Activated naive CD4-positive, alpha-beta T cell (primary cell): ENCODE measurements around the gene ZNF532.

Source experiments
- DNase-seq, 4 experiments: peaks; one replicate each; lab custom pipeline; 2025; lab: John Stamatoyannopoulos, UW

ZNF532 gene

GRCh38 chr18:58867281-58867961 is 2.7 kb downstream of the ZNF532 start:
- DNase-seq, result no peak

GRCh38 chr18:58868440-58868839 is 3.8 kb downstream of the ZNF532 start:
- DNase-seq, result no peak

GRCh38 chr18:58870130-58870529 is 5.5 kb downstream of the ZNF532 start:
- DNase-seq, result no peak

GRCh38 chr18:58870621-58871020 is 5.9 kb downstream of the ZNF532 start:
- DNase-seq, result no peak

GRCh38 chr18:58871514-58872420 is 7.1 kb downstream of the ZNF532 start:
- no peak for DNase-seq

GRCh38 chr18:58878640-58879039 is 14.0 kb downstream of the ZNF532 start:
- no peak for DNase-seq

GRCh38 chr18:58881477-58881876 is 16.8 kb downstream of the ZNF532 start:
- no peak for DNase-seq

GRCh38 chr18:58882044-58882443 is 17.4 kb downstream of the ZNF532 start:
- DNase-seq, result no peak

- DNase-seq, result no peak
Observed at GRCh38 chr18:58882686-58883085, 18.0 kb downstream of the ZNF532 start.

GRCh38 chr18:58884680-58885079 is 20.0 kb downstream of the ZNF532 start:
- no peak for DNase-seq

- no peak for DNase-seq
Observed at GRCh38 chr18:58886431-58886830, 21.8 kb downstream of the ZNF532 start.

GRCh38 chr18:58886864-58887612 is 22.4 kb downstream of the ZNF532 start:
- no peak for DNase-seq

- no peak for DNase-seq
Observed at GRCh38 chr18:58887613-58887963, 22.9 kb downstream of the ZNF532 start.

- DNase-seq, result no peak
Observed at GRCh38 chr18:58891776-58892175, 27.1 kb downstream of the ZNF532 start.

- DNase-seq, result no peak
Observed at GRCh38 chr18:58892488-58892887, 27.8 kb downstream of the ZNF532 start.

GRCh38 chr18:58893388-58894099 is 28.9 kb downstream of the ZNF532 start:
- DNase-seq, result no peak

GRCh38 chr18:58894930-58895329 is 30.3 kb downstream of the ZNF532 start:
- DNase-seq, result no peak

- no peak for DNase-seq
Observed at GRCh38 chr18:58895385-58895784, 30.7 kb downstream of the ZNF532 start.

- no peak for DNase-seq
Observed at GRCh38 chr18:58896268-58896667, 31.6 kb downstream of the ZNF532 start.

- DNase-seq, result no peak
Observed at GRCh38 chr18:58896734-58897508, 32.2 kb downstream of the ZNF532 start.
